Activated CD8-positive, alpha-beta memory T cell treated with anti-CD3 and anti-CD28 coated beads for 24 hours (primary cell): ENCODE measurements around the gene TM9SF2.

Source experiments
- DNase-seq: peaks from one replicate; pipeline ENCODE4 v3.0.0-alpha.2; 2020

The TM9SF2 gene

DNA sequence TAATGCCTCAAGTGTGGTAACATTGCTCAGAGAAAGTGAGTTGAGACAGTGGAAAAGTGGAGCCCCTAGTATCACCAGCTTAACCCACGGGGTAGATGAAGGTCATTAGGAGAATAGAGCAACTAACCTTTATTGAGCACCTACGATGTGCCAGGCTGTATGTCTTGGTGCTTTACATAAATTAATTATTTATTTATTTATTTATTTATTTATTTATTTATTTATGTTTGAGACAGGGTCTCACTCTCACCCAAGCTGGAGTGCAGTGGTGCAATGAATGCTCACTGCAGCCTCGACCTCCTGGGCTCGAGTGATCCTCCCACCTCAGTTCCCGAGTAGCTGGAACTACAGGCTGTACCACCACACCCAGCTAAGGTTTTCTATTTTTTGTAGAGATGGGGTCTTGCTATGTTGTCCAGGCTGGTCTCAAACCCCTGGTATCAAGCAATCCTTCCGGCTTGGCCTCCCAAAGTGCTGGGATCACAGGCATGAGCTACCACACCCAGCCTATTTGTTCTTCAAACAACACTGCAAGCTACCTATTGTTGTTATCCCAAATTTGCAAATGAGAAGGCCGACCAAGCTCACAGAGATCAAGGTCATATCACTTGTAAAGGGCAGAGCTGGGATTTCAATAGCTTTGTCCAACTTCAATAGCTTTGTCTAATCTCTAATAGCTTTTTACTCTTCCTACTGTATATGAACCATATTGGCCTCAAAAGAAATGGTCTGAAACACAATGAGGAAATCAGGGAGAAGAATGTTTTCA lies 79.4 kb downstream of the TM9SF2 start:
- no peak for DNase-seq

DNA sequence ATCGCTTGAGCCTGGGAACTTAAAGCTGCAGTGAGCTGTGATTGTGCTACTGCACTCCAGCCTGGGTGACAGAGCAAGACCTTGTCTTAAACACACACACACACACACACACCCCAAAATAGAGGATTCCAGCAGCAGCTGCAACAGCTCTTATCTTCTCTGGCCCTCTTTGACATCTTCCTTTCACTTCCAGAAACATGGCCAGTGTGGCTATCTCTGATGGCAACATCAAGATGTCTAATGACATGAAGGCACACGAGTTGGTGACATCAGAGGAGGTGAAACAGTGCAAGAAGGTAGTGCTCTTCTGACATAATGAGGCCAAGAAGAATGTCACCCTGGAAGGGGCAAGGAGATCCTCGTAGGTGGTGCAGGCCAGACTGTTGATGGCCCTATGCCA lies 81.2 kb downstream of the TM9SF2 start:
- no peak for DNase-seq

DNA sequence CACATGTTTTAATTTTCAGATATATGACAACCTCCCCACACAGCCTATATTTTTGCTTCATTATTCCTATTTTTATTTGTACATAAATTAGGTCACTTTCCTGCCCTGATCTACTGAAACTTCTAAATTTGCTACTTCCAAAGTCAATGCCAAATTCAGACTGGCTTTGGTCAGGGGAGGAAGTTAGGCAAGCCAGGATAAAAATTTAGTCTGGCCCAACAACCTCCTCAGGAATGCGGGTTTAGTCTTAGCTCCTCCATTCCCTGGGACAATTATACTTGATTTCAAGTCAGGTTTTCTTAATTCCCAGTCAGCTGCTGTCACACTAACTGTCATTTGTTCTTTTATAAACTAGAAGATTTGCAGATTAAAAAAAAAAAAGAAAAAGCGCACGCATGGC lies 84.3 kb downstream of the TM9SF2 start:
- DNase-seq: no peak

DNA sequence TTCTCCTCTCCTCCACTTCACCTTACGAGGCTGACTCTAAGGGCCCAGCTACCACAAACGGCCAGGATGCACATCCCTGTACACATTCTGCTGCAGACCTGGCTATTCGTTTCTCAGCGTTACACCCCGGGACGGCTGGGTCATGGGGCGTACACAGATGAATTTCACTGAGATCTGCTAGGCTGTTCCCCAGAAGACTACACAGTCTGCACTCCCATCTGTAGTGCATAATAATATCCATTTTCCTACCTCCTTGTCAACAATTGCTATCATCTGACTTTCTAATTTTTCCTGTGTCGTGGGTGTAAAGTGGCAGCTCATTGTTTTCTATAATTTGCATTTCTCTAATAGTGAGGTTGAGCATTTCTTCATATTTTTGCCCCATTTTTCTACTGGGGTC lies 85.7 kb downstream of the TM9SF2 start:
- no peak for DNase-seq

DNA sequence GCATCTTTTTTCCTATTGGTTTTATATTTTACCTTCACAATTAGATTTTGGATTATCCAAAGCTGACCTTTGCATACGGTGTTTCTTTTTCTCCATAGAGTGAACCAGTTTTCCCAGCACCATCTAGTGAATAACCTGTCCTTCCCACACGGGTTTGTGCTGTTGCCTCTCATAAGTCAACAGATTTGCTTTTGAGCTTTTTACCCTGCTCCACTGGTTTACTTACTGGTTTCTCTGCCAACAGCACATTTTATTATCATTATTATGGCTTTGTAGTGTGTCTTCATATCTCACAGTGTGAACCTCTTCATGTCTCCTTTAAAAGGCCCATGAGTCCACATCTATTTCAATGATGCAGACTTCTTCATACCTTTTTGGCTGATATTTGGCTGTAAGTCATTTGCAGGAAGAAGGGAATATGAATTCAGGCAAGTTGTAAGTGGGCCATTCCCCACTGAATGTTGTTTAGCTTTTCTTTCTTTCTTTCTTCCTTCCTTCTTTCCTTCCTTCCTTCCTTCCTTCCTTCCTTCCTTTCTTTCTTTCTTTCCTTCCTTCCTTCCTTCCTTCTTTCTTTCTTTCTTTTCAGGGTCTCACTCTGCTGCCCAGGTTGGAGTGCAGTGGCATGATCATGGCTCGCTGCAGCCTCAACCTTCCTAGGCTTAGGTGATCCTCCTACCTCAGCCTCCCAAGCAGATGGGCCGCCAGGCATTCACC lies 86.8 kb downstream of the TM9SF2 start:
- no peak for DNase-seq

DNA sequence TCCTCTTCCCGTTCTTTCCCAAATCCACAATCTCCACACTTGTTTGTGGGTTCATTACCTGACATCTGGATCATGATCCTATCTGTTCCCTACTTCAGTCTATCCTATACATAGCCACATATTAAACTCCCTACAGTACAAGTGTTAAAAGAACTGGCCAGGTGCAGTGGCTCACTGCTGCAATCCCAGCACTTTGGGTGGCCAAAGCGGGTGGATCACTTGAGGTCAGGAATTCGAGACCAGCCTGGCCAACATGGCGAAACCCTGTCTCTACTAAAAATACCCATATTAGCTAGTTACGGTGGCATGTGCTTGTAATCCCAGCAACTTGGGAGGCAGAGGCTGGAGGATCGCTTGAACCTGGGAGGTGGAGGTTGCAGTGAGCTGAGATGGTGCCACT lies 88.3 kb downstream of the TM9SF2 start:
- DNase-seq: no peak

DNA sequence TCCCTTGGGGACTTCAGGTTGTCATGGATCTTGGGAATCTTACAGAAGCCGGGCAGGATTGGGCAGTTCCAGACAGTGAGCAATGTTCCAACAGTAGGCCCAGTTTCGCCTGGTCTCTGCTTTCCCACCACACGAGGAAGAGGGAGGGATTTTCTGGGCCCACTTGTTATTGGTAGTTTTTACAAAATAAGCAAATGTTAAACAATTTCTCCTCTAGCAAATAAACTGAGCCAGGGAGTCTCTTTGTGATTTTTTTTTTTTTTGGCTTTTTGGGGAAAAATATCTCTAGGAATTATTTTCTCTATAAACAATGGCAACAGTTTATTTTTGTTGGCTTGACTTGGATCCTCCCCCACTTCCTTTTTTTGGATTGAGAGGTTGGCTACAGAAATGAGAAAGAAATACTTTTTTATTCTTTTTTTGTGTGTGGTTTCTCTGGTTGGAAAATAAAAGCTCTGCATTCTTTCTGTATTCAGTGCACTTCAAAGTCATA lies 89.3 kb downstream of the TM9SF2 start:
- DNase-seq: no peak

DNA sequence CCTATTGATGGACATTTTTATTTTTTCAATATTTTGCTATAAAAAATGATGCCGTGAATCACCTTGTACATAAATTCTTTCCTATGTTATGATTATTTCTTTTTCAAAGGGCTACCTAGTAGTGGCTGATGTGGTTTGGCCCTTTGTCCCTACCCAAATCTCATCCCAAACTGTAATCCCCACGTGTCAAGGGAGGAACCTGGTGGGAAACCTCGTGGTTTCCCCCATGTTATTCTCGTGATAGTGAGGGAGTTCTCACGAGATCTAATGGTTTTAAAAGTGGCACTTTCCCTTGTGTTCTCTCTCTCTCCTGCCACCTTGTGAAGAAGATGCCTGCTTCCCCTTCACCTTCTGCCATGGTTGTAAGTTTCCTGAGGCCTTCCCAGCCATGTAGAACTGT lies 94.9 kb downstream of the TM9SF2 start:
- DNase-seq: no peak

DNA sequence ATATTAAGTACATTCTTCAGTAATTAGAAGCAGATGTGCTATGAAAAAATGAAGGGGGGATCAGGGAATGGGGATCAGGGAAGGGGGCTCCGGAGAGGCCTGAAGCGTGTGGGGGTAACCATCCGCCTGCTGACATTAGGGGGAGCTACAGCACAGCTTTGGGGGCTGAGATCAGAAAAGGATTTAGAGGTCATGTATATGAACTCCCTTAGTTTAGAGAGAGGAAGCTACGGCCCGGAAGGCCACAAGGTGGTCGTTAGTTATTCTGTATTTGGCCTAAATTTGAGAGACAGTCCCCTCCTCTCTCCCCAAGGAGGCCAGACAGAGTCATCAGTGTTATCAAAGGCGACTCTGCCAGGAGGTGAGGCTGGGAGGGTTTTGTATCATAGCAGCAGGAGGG lies 99.0 kb downstream of the TM9SF2 start:
- no peak for DNase-seq

DNA sequence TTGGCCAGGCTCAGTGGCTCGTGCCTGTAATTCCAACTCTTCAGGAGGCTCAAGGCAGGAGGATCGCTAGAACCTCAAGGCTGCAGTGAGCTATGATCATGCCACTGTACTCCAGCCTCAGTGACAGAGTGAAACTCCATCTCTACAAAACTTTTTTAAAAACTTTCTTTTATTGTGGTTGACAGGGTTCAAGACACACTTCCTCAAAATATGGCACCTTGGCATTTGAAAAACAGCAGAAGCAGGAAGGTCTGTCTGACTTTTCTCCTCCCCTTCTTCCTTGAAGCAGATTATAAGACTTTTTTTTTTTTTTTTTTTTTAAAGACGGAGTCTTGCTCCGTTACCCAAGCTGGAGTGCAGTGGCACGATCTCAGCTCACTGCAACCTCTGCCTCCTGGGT lies 100.3 kb downstream of the TM9SF2 start:
- DNase-seq: no peak

DNA sequence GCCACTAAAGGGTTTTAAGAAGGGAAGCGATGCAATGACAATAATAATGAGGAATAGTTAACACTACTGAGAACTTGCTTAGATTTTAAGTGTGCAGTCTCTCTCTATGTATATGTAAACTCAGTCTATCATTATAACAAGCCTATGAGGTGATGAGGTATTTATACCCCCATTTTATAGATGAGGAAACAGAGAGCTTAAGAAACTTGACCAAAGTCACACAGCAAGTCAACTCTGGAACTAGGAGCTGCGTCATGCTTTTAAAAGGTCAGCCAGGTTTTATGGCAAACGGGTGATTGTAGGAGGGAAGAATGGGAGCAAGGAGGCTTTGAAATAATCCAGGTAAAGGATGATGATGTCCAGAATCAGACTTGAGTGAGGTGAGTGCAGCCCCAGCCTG lies 103.4 kb downstream of the TM9SF2 start:
- DNase-seq: no peak

DNA sequence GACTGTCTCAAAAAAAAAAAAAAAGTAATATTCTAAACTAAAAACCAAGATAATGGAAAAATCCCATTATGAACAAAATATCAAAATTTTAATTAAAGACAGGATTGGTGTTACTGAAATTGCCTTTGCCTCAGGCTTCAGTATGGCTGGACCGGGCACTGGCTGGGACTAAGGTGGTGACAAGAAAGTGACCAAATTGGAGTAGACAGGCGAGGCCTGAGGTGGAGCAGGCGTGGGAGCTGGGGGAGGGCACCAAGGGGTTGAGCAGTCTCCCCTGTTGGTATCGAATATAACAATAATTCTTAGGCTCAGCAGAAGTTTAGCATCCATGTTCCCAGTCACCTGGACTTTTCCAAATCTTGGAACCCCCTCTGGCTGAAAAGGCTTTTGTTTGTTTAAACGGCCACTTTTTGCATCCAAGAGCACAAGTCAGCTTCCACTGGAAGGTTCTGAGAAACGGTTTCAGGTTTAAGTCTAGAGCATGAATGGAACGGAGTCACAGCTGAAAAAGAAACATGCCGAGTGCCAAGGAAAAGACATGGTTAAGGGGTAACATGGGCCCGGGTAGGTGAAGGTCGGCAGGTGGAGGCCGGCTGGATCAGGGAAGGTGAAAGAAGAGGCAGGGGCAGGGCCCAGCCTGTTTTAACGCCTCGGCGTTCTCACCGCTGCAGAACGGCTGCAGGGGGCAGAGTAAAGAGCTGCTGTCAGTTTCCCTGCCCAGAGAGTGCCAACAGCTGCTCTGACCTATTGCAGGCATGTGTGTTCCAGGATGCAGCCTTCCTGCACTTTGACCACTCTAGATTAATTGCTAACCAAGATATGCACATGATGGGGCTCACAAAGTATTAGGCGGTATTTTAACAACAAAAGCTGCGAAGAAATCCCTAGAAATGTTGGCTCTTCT lies 104.4 kb downstream of the TM9SF2 start:
- peak; percentile 77 for DNase-seq

DNA sequence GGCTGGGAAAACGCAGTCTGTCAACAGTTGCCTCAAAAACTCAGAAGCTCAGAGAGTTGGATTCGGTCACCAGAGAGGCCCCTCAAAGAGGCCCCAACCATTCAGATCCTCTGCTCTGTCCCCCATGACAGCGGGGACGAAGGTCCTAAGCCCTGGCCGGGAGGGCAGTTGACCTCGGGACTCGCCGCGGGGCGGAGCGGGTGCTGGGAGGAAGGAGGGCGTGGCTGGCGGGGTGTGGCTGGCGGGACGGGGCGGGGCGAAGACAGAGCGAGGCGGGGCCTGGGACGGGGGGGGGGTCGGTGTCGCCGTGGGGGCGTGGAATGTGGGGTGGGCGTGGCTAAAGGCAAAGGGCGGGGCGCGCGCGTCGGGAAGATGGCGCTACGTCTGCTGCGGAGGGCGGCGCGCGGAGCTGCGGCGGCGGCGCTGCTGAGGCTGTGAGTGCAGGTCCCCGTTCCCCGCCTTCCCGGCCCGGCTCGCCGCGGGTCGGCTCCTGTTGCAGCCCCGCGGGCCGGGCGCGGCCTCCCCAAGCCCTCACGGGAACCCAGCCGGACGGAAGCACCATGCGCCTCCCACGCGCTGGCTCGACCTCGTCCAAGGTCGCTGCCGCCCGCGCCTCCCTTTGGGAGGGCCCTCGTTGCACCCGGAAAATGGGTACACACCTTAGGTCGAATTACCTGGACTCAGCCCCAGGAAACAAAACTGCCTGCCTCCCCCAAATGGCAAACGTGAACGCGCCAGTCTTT lies 105.2 kb downstream of the TM9SF2 start, which contains the start of gene CLYBL:
Gene CLYBL, plus strand, starts transcription at position 367 of the 743 bp plus-strand sequence.
- DNase-seq: peak; percentile 96

DNA sequence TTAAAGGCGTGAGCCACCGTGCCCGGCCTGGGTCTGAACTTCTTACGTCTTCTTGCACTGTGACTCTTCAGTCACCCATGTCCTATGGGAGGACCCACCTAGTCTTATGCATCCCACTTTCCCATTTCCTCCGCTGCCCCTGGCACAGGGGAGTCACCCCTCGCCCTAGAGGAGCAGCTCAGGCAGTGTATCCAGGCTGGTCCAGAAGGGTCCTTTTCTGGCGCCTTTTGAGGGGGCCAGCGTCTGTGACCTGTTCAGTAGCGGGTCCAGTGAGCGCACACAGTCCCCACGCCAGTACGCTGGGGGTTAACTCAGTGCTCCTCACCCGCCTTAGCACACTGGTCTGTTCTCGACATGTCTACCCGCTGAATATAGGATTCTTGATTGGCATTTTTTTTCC lies 107.1 kb downstream of the TM9SF2 start:
- DNase-seq: no peak

DNA sequence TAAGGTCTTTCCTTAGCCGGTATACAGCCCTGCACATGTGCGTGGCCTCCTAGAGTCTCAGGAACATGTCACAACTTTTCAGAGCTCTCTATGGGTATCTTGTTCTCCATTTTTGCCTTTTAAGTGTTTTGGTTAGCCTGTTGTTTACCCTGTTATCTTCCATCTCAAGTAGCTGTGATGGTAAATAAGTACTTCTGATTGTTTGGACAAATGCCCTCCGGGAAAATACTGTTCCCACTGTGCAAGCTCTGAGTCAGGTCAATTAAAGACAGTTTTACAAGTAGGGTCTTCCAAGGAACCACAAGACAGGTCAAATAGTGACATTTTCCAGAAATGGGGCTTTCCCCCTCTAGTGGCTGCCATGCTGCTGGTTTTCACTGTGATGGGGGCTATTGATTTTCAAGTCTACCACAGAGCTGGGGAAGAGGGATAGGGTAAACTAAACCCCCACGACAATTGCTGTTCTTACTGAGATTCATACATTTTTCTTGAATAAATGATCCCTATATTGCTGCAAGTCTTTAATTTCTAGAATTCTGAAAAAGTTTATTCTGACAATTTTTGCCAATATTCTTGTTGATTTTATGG lies 109.5 kb downstream of the TM9SF2 start:
- DNase-seq: no peak
